HG02763 (cell line): ENCODE results near the gene FGD4.
A peak's percentile ranks its signal among the peaks of the same experiment; 100 is the strongest.

Experiments used
- ATAC-seq: cut with Tn5 transposase; IDR thresholded peaks from one replicate; pipeline ENCODE4 v1.9.1; 2021; ENCODE audit warnings: mild to moderate bottlenecking, moderate library complexity; ENCODE audit not compliant: unreplicated experiment

FGD4 gene

GRCh38 chr12:32454866-32455265 lies 55.5 kb downstream of the FGD4 start:
- ATAC-seq = no peak

- ATAC-seq = no peak
Observed at GRCh38 chr12:32455607-32456071, 56.3 kb downstream of the FGD4 start.

GRCh38 chr12:32457251-32458025 lies 58.1 kb downstream of the FGD4 start:
- ATAC-seq = no peak

- no peak for ATAC-seq
Observed at GRCh38 chr12:32460638-32461037, 61.3 kb downstream of the FGD4 start.

- ATAC-seq = no peak
Observed at GRCh38 chr12:32462908-32463307, 63.5 kb downstream of the FGD4 start.

GRCh38 chr12:32466187-32466586 lies 66.8 kb downstream of the FGD4 start:
- no peak for ATAC-seq

- no peak for ATAC-seq
Observed at GRCh38 chr12:32466986-32467711, 67.8 kb downstream of the FGD4 start.

- no peak for ATAC-seq
Observed at GRCh38 chr12:32467959-32468863, 68.9 kb downstream of the FGD4 start.

GRCh38 chr12:32470936-32471470 lies 71.6 kb downstream of the FGD4 start:
- no peak for ATAC-seq

- ATAC-seq = no peak
Observed at GRCh38 chr12:32471591-32472001, 72.2 kb downstream of the FGD4 start.

GRCh38 chr12:32475724-32476123 lies 76.4 kb downstream of the FGD4 start:
- no peak for ATAC-seq

- ATAC-seq = no peak
Observed at GRCh38 chr12:32476446-32476845, 77.1 kb downstream of the FGD4 start.

- no peak for ATAC-seq
Observed at GRCh38 chr12:32477714-32478113, 78.4 kb downstream of the FGD4 start.

GRCh38 chr12:32478166-32478565 lies 78.8 kb downstream of the FGD4 start:
- ATAC-seq = no peak

- ATAC-seq = no peak
Observed at GRCh38 chr12:32478858-32479725, 79.7 kb downstream of the FGD4 start.

GRCh38 chr12:32482226-32482625 lies 82.9 kb downstream of the FGD4 start:
- ATAC-seq = peak; percentile 71

- ATAC-seq = no peak
Observed at GRCh38 chr12:32483499-32483898, 84.1 kb downstream of the FGD4 start.

GRCh38 chr12:32483993-32484392 lies 84.6 kb downstream of the FGD4 start:
- no peak for ATAC-seq

- no peak for ATAC-seq
Observed at GRCh38 chr12:32486158-32486557, 86.8 kb downstream of the FGD4 start.

- no peak for ATAC-seq
Observed at GRCh38 chr12:32488132-32488531, 88.8 kb downstream of the FGD4 start.
